IMR-90 (cell line): ENCODE results near the gene GAD2. TPM values are rescaled to one million over a fixed set of nuclear protein-coding genes. Genes with fewer than 3 reads are reported as not detected.

Source experiments
- ATAC-seq: fragments of 200-7000 bp; cut with Tn5 transposase; 2 replicates; pipeline ENCODE4 v1.9.1; 2020; ENCODE audit warnings: low read depth, mild to moderate bottlenecking, moderate library complexity
- BruUV-seq: library from RNA; stranded (reverse); fragments of 400-500 nt; replicated peaks from 2 replicates; lab custom pipeline; 2021; lab: Mats Ljungman, UMichigan
- CTCF ChIA-PET: fragments of 300-600 bp; formaldehyde crosslinking; extraction: SDS; loops from one replicate; lab custom pipeline; 2021; ENCODE audit warnings: antibody characterized with exemption; lab: Yijun Ruan, JAX
- POLR2A ChIA-PET: fragments of 300-600 bp; sonication (Branson Sonifier 250); formaldehyde crosslinking; loops from one replicate; lab custom pipeline; 2022; ENCODE audit warnings: antibody characterized with exemption; ENCODE audit not compliant: unreplicated experiment; lab: Charles Lee
- DNase-seq: peaks from one replicate; pipeline ENCODE4 v3.0.0; 2013
- H2AFZ ChIP-seq: replicated peaks from 2 replicates; pipeline ENCODE3; 2013; ENCODE audit warnings: low read length, mild to moderate bottlenecking; ENCODE audit not compliant: poor library complexity
- H2AK5ac ChIP-seq: 2 replicates; pipeline ENCODE4 v1.6.1; 2013; ENCODE audit warnings: low read depth, low read length, inconsistent platforms
- H2AK9ac ChIP-seq: replicated peaks from 2 replicates; pipeline ENCODE3; 2013; ENCODE audit warnings: mild to moderate bottlenecking, low read depth, low read length, moderate library complexity; ENCODE audit not compliant: poor library complexity
- H2BK120ac ChIP-seq: 2 replicates; pipeline ENCODE4 v1.6.1; 2013; ENCODE audit warnings: low read depth, low read length, inconsistent platforms
- H2BK15ac ChIP-seq: 3 replicates; pipeline ENCODE4 v1.6.1; 2013; ENCODE audit warnings: low read depth, low read length, inconsistent platforms
- H2BK20ac ChIP-seq: 2 replicates; pipeline ENCODE4 v1.6.1; 2013; ENCODE audit warnings: low read depth, mild to moderate bottlenecking, inconsistent platforms, low read length, moderate library complexity
- H2BK5ac ChIP-seq: 2 replicates; pipeline ENCODE4 v1.6.1; 2013; ENCODE audit warnings: mild to moderate bottlenecking, low read depth, low read length, inconsistent platforms; ENCODE audit not compliant: poor library complexity, severe bottlenecking
- H3K14ac ChIP-seq: replicated peaks from 2 replicates; pipeline ENCODE4 v1.6.1; 2013; ENCODE audit warnings: low read depth, low read length, inconsistent platforms
- H3K18ac ChIP-seq: 2 replicates; pipeline ENCODE4 v1.6.1; 2013; ENCODE audit warnings: low read depth, low read length, control low read depth
- H3K23ac ChIP-seq: 2 replicates; pipeline ENCODE4 v1.6.1; 2013; ENCODE audit warnings: low read depth, low read length, inconsistent platforms
- H3K27ac ChIP-seq: 2 replicates; pipeline ENCODE4 v1.5.1; 2013; ENCODE audit warnings: mild to moderate bottlenecking, control low read depth, low read length; ENCODE audit not compliant: insufficient read depth
- H3K27me3 ChIP-seq: 2 replicates; pipeline ENCODE4 v1.6.1; 2013; ENCODE audit warnings: low read length; ENCODE audit not compliant: control insufficient read depth, insufficient read depth
- H3K36me3 ChIP-seq: 2 replicates; pipeline ENCODE4 v1.6.1; 2013; ENCODE audit warnings: low read length, mixed read lengths; ENCODE audit not compliant: control insufficient read depth, insufficient read depth
- H3K4ac ChIP-seq: 2 replicates; pipeline ENCODE4 v1.6.1; 2013; ENCODE audit warnings: low read depth, low read length, inconsistent platforms
- H3K4me1 ChIP-seq: 2 replicates; pipeline ENCODE4 v1.6.1; 2013; ENCODE audit warnings: low read length, mixed read lengths; ENCODE audit not compliant: control insufficient read depth, insufficient read depth
- H3K4me2 ChIP-seq: 2 replicates; pipeline ENCODE4 v1.6.1; 2013; ENCODE audit warnings: low read depth, mild to moderate bottlenecking, control low read depth, low read length, moderate library complexity
- H3K4me3 ChIP-seq: 2 replicates; pipeline ENCODE4 v1.5.1; 2013; ENCODE audit warnings: low read depth, mild to moderate bottlenecking, control low read depth, low read length, moderate library complexity; ENCODE audit not compliant: insufficient read depth
- H3K56ac ChIP-seq: 2 replicates; pipeline ENCODE4 v1.6.1; 2013; ENCODE audit warnings: low read length, inconsistent platforms; ENCODE audit not compliant: insufficient read depth; ENCODE audit errors: extremely low read depth
- H3K79me1 ChIP-seq, 2 experiments: 2 replicates each; pipeline ENCODE4 v1.6.1; 2013; ENCODE audit warnings: low read length in 2 of 2, inconsistent platforms in 1 of 2, low read depth in 1 of 2
- H3K9ac ChIP-seq: 2 replicates; pipeline ENCODE4 v1.6.1; 2013; ENCODE audit warnings: low read depth, low read length, control low read depth
- H3K9me1 ChIP-seq: 2 replicates; pipeline ENCODE4 v1.6.1; 2013; ENCODE audit warnings: low read length, inconsistent platforms; ENCODE audit not compliant: insufficient read depth
- H3K9me3 ChIP-seq: 2 replicates; pipeline ENCODE4 v1.6.1; 2013; ENCODE audit warnings: low read length; ENCODE audit not compliant: control insufficient read depth, insufficient read depth
- H4K20me1 ChIP-seq: 2 replicates; pipeline ENCODE4 v1.6.1; 2013; ENCODE audit warnings: low read length, inconsistent platforms; ENCODE audit not compliant: insufficient read depth
- H4K5ac ChIP-seq: 2 replicates; pipeline ENCODE4 v1.6.1; 2013; ENCODE audit warnings: mild to moderate bottlenecking, low read depth, low read length, control low read depth
- H4K8ac ChIP-seq, 2 experiments: 2 replicates each; pipeline ENCODE4 v1.6.1; 2013; ENCODE audit warnings: low read depth in 2 of 2, low read length in 2 of 2, control low read depth in 1 of 2, inconsistent platforms in 1 of 2
- H4K91ac ChIP-seq: 2 replicates; pipeline ENCODE4 v1.6.1; 2013; ENCODE audit warnings: low read depth, low read length, inconsistent platforms; ENCODE audit not compliant: insufficient read depth
- ELK1 ChIP-seq: fragments of 150-350 bp; IDR thresholded peaks from 2 replicates; pipeline ENCODE4 v1.6.1; 2016; ENCODE audit warnings: low read depth, mild to moderate bottlenecking, low read length, moderate library complexity, borderline replicate concordance
- MAFK ChIP-seq: IDR thresholded peaks from 2 replicates; pipeline ENCODE4 v1.6.1; 2012; ENCODE audit warnings: low read depth, low read length, improper control_type of control experiment
- NFE2L2 ChIP-seq: fragments of 150-350 bp; IDR thresholded peaks from 2 replicates; pipeline ENCODE4 v1.6.1; 2016; ENCODE audit warnings: low read depth, mild to moderate bottlenecking, low read length
- POLR2A ChIP-seq: IDR thresholded peaks from 2 replicates; pipeline ENCODE4 v1.6.1; 2012; ENCODE audit warnings: mild to moderate bottlenecking, low read depth, low read length
- RFX5 ChIP-seq: IDR thresholded peaks from 2 replicates; pipeline ENCODE4 v1.8.0; 2012; ENCODE audit warnings: low read depth, mild to moderate bottlenecking, low read length, moderate library complexity
- SMC3 ChIP-seq: fragments of 150-350 bp; IDR thresholded peaks from 2 replicates; pipeline ENCODE4 v1.6.1; 2016; ENCODE audit warnings: low read depth, mild to moderate bottlenecking, antibody characterized with exemption, low read length, moderate library complexity
- USF2 ChIP-seq: fragments of 150-350 bp; IDR thresholded peaks from 2 replicates; pipeline ENCODE4 v1.6.1; 2017; ENCODE audit warnings: mild to moderate bottlenecking, antibody characterized with exemption, low read length, low read depth
- WGBS, 2 experiments: methylation state at CpG; one replicate each; pipeline versions ENCODE4 v1.1.5 to v1.1.7; 2013; ENCODE audit warnings: missing lambda C conversion rate in 2 of 2; ENCODE audit not compliant: insufficient read length in 1 of 2; ENCODE audit errors: extremely low coverage in 2 of 2; 5-methylcytosine and 5-hydroxymethylcytosine counted together
- dilution Hi-C: fragments of 300-500 bp; cut with HindIII; formaldehyde crosslinking; loops from one replicate; pipeline ENCODE4 v1.14.3; 2018; ENCODE audit warnings: low sequenced_read_pairs; ENCODE audit not compliant: unreplicated experiment
- in situ Hi-C: fragments of 300-500 bp; cut with MboI; formaldehyde crosslinking; loops from 3 replicates; pipeline ENCODE4 v1.14.3; 2019; ENCODE audit warnings: low sequenced_read_pairs, inconsistent platforms, mixed read lengths
- intact Hi-C: fragments of 100-400 bp; cut with micrococcal nuclease; formaldehyde crosslinking; loops from 2 replicates; pipeline ENCODE4 v1.10.0; 2022
- polyA plus RNA-seq, 3 experiments: library from polyadenylated mRNA; depleted of rRNA; stranded (reverse); fragments of >200 nt; gene quantifications; 2 replicates each; pipeline ENCODE4 v1.2.3, GENCODE V29; 2012; ENCODE audit warnings: low replicate concordance in 1 of 3
- total RNA-seq: library from RNA; depleted of rRNA; stranded (reverse); fragments of >200 nt; gene quantifications from 2 replicates; pipeline ENCODE4 v1.2.3, GENCODE V29; 2012

Gene GAD2
- total and polyA plus RNA-seq, 2 of the 4 experiments (the other 2 are of a cell fraction), result not detected

- Histone ChIP-seq H3K4me1 (no peaks in the 10 kb centered on the region), H3K4me2 (no peak overlapping the region), H3K27ac (no peak overlapping the region), H2AK5ac (no peak overlapping the region), H2BK120ac (no peak overlapping the region), H4K5ac (no peak overlapping the region), H3K27me3 (no peaks in the 10 kb centered on the region), H3K9me1 (no peaks in the 10 kb centered on the region), H4K8ac (no peak overlapping the region), H2BK20ac (no peak overlapping the region), H3K36me3 (no peaks in the 10 kb centered on the region), H3K79me1 (no peaks in the 10 kb centered on the region), H3K14ac (no peak overlapping the region), H3K4ac (no peak overlapping the region), H3K23ac (no peak overlapping the region), H2BK15ac (no peak overlapping the region), H3K18ac (no peak overlapping the region), H4K91ac (no peak overlapping the region), H3K56ac (no peak overlapping the region), H2BK5ac (no peak overlapping the region), H2AFZ (no peak overlapping the region), H3K9me3 (peaks cover 23% of the 10 kb centered on the region), H2AK9ac (no peak overlapping the region), H4K20me1 (no peaks in the 10 kb centered on the region), H3K9ac (no peak overlapping the region), H3K4me3 (no peak overlapping the region)
- 50% methylated on average over 1 of the region's 5 CpGs; no CpG with 5 or more reads in 1 of the 2 experiments for WGBS, 2 experiments
- ATAC-seq (no peak), DNase-seq (no peak)
- in situ Hi-C loops, result no loop called here
- CTCF ChIA-PET, result no interaction called here
- POLR2A ChIA-PET, result no interaction called here
- TF ChIP-seq SMC3, result no peak
- TF ChIP-seq USF2, result no peak
- no peak for TF ChIP-seq POLR2A
- TF ChIP-seq NFE2L2, result no peak
- no peak for TF ChIP-seq MAFK
- TF ChIP-seq ELK1, result no peak
- TF ChIP-seq RFX5, result no peak
- dilution Hi-C loops, result no loop called here
- intact Hi-C loops, result no loop called here
- BruUV-seq, result no TSS peak
Observed at GRCh38 chr10:26318672-26319071, 102.1 kb downstream of the GAD2 start.
